Stimulated activated CD4-positive, alpha-beta T cell treated with anti-CD3 and anti-CD28 coated beads, Interleukin-12 subunit alpha, Interleukin-12 subunit beta, amount 100 ng/mL, for 48 hours (primary cell): Measurements from ENCODE around the gene POLR3B.
"Not testable (repeated sequence)": the region's sequence is repeated elsewhere in the genome, so short reads cannot be mapped to it uniquely, and the experiment has no call there.

Experiments
- DNase-seq, 3 donors: peaks; one replicate each; pipeline ENCODE4 v3.0.0-alpha.2; 2020; ENCODE audit warnings: low read depth in 2 of 3, low spot score in 1 of 3

POLR3B gene

DNA sequence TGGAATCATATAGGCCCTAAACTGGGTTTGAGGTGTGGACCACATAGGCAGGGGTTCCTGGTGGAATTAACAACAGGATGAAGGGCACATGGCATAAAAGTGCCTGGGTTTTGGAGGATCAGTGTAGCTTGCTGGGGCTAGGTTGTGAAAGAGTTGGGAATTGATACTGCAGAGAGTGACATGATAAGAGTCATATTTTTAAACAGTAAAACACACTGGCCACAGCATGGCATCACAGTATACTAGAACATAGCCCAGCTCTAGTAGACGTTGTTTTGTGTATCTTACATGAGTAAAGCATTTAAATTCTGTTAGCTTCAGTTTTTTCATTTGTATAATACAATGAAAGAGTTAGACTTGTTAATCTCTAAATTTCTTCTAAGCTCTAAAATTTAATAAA is 102.0 kb downstream of the POLR3B start:
- DNase-seq: no peak

DNA sequence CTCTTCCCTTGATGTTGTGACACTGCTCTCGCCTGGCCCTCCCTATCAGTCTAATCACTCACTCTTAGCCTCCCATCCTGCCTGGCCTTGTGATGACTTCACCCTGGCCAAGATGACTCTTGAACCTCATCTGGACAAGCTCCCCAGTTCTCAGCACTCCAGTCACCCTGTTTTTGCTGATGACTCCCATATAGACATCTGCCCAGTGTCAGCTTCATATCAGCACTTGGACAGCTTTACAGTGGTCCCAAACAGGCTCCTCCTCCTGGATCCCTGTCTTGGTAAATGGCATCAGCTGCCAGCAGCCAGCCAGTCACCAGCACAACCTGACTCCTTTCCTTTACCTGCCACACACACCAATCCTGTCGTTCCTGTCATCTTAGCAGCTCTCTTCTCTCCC is 104.2 kb downstream of the POLR3B start:
- DNase-seq: no peak

DNA sequence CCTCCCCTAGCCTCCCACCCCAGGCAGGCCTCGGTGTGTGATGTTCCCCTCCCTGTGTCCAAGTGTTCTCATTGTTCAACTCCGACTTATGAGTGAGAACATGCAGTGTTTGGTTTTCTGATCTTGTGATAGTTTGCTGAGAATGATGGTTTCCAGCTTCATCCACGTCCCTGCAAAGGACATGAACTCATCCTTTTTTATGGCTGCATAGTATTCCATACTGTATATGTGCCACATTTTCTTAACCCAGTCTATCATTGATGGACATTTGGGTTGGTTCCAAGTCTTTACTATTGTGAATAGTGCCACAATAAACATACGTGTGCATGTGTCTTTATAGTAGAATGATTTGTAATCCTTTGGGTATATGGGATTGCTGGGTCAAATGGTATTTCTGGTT is 108.1 kb downstream of the POLR3B start:
- DNase-seq: not testable (repeated sequence)

DNA sequence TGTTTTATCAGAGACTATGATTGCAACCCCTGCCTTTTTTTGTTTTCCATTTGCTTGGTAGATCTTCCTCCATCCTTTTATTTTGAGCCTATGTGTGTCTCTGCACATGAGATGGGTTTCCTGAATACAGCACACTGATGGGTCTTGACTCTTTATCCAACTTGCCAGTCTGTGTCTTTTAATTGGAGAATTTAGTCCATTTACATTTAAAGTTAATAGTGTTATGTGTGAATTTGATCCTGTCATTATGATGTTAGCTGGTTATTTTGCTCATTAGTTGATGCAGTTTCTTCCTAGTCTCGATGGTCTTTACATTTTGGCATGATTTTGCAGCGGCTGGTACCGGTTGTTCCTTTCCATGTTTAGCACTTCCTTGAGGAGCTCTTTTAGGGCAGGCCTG is 118.1 kb downstream of the POLR3B start:
- DNase-seq: not testable (repeated sequence)

DNA sequence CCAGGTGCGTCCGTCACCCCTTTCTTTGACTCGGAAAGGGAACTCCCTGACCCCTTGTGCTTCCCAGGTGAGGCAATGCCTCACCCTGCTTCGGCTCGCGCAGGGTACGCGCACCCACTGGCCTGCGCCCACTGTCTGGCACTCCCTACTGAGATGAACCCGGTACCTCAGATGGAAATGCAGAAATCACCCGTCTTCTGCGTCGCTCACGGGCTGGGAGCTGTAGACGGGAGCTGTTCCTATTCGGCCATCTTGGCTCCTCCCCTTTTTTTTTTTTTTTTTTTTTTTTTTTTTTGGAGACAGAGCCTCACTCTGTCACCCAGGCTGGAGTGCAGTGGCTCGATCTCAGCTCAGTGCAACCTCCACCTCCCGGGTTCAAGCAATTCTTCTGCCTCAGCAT is 120.1 kb downstream of the POLR3B start:
- DNase-seq: not testable (repeated sequence)

DNA sequence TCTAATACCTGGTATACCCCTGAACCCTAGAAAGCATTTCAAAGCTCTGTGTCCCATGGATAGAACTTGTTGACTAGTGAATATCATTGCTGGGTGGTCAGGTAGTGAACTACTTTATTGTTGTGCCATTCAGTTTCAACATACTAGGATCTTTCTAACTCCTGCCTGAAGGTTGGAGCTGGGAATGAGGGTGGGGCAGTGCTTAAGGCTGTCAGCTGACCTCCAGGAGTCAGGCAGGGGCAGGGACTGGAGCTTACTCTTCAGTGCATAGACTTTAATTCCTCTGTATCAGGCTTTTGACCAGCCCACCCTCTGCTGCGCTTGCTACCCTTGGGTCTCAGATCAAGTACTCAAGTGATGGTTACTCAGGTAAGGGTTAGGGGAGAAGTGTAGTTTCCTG is 122.7 kb downstream of the POLR3B start:
- no peak for DNase-seq

DNA sequence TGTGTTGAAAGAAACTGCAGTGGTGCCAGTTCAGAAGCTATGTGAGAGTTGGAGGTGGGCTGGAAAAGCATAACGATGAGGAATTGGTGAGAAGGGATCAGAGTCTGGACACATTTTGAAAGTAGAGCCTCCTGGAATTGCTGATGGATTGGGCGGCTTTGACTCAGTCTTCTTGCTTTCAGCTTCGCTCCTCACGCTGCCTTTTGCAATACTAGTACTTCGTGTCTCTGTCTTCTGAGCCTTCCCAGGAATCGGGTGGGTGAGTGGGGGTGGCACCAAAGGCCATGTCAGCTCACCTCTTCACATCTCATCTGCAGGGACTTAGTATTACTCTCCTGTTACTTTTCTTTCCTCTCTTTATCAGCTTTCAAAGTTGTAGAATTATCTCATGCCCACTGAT is 123.7 kb downstream of the POLR3B start:
- DNase-seq: no peak

DNA sequence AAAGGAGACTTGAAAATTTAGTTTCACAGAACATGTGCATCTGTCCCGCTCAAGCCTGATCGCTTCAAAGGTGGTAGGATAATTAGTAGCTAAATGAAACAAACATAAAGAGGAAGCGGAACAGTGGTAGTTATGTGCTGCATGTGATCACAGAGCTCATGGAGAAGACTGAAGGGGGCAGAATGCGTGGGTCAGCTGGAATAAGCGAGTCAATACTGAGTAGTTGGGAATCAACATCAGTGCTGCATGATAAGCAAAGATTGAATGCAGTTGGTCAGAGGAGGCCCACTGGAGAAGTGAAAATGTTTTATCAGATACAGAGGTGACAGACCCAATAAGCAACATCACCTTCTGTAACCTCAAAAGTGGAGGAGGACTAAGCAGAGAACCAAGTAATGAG is 130.1 kb downstream of the POLR3B start:
- no peak for DNase-seq

DNA sequence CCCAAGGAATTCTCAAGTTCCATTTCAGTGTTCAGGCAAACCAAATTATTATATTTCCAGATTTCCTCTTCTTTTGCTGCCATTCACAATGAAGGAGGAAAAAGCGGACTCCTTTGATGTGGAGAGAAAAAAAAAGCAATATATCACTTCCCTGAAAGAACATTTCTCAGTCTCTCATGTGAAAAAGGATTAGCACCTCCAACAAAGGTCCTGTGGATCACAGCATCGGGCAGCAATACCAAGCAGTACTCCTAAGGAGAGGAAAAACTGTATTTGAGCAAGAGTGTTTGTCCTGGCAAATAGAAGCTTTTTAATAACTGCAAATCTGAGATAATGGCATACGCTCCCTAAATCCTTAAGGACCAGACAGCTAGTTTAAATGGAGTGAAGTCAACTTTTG is 131.3 kb downstream of the POLR3B start:
- no peak for DNase-seq

DNA sequence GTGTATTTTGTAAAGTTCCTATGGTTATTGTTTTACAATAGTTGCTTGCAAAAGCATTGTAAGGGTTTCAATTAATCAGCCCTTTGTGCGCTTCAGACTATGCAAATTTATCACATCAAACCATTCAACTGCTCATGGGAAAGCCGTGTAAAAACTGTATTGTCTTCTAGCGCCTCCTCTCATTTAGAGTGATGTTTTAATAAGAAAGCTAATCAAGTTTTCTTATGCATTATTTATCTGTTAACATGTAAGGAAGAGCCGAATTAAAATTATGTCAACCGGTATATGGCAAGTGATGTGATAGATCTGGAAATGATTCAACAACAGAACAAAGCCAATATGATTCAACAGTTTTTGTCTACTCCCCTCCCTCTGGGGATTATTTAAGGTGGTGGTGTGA is 132.7 kb downstream of the POLR3B start:
- no peak for DNase-seq

DNA sequence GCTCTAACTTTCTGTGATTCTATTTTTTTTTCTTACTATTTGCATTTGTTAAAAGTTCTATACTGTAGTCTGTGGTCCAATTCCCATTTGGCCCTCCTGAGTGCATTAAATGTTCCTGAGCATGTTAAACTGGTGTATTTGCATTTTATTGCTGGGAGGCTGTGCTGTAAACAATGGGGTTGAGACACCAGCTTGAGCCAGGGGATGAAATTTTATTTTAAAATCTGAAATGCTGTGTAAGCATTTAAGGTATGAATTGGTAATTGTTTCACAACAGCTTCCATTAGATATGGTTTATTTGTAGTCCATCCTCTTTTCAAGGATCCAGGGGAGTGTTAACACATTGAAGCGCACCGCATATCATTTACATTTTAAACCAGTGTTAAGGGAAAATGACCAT is 135.3 kb downstream of the POLR3B start:
- no peak for DNase-seq

DNA sequence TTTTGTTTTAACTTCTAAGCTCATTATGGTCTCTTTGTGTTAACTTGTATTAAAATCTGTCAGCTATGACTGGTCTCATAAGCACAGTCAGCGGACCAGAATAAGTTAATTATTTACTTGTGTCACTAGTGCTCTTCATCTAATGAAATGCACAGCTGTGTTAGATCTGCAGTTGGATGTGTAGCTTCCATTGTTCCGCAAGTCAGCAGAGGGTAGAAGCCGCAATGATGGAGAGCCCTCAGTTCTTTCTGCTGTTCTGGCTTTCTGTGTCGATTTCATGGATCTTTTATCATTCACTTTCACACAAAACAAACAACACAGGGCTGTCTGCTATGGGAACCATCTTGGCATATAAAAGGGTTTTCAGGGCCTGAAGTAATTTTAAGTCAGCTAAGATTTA is 136.0 kb downstream of the POLR3B start:
- no peak for DNase-seq

DNA sequence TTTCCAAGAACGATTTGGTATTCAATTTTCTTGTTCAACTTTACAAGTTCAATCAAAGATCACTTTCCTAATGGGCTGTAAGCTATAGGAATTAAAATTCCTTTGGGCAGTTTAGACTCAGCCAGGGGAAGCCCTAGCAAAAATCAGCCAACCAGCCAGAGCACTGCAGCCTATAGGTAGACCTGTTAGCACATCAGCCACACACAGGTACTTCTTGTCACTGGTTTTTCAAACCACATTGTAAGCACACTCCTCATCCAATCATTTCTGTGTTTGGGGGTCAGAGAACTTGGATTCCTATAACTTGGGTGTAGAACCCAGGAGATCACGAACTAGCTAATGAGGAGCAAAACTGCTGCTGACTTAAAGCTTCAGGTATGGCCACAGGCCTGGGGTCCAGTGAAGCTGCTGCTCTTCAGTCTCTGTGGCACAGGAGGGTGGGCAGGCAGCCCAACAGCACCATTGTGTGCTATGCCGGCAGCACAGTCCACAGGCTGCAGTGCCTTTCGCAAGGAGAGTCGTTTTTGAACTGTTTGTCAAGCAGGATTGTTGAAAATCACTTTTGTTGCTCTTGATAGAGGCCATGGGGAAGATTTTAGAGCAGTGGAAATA is 137.9 kb downstream of the POLR3B start:
- DNase-seq: no peak

DNA sequence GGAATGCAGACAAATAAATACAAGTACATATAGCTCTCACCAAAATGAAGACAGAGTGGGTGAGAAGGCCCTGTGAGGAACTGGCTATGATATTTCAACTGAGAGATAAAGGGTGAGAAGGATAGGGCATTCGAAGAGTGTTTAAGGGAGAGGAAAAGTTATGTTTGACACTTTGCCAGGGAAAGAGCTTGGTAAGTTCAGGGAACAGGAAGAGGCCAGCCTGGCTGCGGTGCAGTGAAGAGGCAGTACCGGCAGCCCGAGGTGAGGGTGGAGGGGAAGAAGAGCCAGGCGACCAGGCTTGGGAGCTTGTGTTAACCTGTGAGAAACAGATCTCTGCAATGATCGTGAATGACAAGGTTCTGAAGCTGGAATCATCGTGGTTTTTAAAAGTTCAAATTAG is 140.5 kb downstream of the POLR3B start:
- DNase-seq: no peak

DNA sequence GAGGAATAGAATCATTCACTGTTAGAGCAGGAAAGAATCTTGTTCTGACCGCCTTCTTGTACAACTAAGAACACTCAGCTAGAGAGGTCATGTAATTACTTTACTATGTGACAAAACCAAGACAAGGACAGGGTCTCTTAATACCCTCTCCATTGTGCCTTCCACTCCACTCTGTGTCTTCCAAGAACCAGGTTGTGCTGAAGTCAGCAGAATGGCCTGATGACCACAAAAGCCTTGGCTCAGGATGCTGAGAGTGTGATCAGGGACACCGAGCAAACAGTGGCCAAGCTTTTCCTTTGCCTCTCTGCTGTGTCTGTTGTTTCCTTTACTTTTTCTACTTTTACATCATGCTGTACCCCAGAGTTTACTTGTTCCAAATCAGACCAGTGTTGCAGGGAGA is 142.1 kb downstream of the POLR3B start:
- DNase-seq: no peak

DNA sequence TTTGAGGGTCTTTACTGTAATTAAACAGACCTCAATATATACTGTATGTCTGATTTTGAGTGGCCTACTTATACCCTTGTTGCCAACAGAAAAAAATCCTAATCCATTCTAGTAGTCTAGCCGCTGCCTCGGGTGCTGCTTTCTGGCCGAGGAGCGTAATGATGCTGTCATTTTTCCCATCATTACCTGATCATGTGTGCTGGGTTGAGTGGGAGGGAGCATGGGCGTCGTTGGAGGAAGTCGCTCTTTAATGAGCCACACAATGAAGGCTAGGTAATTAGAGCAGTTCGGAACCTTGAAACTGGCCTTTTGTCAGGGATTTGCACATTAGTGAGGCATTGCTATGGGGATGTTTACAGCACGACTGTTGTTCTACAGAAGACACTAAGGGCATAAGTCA is 149.1 kb downstream of the POLR3B start:
- DNase-seq: no peak

DNA sequence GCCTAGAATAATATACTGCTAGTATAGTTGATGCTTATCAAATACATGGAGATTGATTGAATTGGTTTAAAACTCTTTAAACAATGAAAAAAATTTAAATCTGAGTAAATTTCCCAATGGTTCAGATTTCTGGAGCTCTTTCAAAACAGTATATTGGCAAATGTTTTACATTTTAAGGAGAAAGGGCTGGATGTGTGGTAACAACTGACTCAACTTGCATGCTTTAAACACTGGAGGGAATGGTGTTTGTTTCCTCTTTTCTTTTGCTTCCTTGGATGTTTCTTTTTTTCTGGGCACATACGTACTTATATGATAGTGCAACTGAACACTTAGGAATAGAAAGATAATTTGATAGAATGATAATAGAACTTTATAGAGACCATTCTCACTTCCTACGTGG is 151.4 kb downstream of the POLR3B start:
- DNase-seq: no peak

DNA sequence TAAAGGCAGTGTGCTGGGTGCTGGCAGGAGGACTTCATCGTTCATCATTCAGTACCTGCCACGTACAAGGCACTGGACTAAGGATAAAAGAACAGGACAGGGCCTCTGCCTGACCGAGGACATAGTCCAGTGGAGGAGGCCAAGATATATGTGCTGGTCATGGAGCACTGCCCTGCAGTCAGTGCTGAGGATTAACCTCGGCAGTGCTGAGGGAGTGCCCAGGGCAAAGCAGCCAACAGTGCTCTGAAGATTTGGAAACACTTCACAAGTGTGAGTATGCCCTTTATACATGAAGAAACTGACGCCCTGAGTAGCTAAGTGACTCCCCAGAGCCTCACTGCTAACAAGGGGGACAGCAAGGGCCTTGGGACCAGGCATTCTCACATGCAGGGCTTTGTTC is 153.8 kb downstream of the POLR3B start:
- DNase-seq: no peak

DNA sequence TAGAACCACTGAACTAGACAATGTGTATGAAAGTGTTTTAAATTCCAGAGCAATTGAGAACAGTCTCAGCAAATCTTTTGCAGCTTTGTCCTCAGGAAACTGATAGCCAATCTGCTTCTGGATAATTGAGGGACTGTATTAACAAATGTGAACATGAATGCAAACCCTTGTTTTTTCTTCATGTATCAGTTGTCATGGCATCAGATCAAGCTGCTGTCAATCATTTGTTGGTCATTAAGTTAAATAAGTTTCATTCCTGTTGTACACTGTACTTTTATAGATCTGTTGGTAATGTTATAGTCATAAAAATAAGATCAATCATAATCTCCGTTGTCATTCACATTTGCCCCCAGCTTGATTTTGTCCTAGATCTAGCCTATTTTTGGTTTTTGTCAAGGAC is 159.8 kb downstream of the POLR3B start:
- DNase-seq: no peak

DNA sequence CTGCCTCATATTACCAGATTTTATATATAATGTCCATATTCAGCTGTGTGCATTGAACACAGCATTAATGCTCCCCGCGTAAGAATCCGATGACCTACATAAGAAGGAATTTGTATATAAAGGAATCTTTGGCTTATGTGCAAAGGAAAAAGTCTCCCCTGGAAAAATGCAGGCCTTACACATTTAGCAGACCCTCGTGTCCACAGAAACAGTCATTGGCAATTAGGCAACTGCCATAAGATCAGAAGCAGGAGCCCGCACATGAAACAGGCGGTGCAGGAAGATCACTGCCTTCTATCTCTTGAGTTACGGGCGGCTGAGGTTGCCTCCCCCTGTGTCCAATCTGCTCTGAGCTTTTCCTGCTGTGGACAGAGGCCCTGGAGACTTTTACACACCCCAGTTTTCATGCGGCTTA is 162.1 kb downstream of the POLR3B start:
- no peak for DNase-seq

DNA sequence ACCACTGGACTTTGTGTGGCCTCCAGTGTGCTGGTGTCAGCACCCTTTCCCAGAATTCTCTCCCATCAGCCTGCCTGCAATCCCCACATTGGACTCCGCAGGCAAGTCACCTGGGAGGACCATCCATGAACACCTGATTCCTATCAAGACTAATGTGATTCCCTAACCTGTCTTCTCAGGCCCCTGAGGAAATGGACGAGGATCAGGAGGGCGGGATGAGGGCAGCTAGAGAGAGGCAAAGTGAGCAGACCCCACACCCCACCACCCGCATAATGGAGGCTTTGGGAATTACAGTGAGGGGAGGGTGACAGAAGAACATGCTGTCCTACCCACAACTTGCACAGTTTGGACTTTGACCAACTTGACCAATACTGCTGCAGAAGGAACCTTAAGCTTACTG is 164.4 kb downstream of the POLR3B start:
- no peak for DNase-seq

DNA sequence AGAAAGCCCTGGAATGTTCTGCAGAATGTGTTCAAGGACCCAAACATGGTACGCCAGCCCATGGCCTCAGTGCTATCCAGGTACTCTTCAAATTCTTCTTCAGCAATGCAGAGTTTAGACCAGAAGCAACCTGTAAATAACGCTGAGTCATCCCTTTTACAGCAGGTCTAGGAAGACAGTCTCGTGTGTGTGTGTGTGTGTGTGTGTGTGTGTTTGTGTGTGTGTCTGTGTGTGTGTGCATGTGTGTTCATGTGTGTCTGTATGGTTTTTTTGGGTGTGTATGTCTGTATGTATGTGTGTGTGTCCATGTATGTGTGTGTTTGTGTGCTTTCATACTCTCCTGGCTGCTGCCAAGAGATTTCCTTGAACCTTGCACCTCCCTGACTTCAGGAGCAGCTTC is 165.2 kb downstream of the POLR3B start:
- DNase-seq: no peak

DNA sequence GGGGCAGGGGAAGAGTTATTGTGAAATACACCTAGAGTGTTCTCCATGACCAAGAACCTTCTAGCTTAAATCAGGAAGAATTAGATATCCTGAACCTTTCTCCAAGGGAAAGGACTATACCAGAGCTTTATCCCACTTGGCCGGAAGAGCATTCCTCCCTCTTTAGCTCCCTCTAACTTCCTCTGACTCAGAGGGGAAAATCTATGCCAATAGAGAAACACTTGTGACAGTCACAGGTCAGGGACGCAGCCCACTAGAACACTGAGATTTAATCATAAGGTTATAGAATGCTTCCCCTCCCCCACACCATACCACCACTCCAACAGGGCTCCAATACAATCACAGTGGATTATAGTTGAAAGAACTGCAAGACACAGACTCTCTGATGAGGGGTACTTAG is 169.8 kb downstream of the POLR3B start:
- DNase-seq: no peak

DNA sequence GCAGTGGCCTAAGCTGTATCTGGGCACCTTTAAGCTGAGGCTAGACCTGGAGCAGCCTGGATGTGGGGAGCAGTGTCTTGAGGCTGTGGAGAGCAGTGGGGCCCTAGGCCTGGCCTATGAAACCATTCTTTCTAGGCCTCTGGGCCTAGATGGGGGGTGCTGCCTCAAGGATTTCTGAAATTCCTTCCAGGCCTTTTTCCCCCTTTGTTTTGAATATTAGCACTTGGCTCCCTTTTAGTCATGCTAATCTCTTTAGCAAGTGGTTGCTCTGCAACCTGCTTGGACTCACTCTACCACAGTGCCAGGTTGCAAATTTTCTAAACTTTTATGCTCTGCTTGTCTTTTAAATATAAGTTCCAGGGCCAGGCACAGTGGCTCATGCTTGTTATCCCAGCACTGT is 183.7 kb downstream of the POLR3B start:
- no peak for DNase-seq
